Astrocyte (in vitro differentiated cells and primary cell): Measurements from ENCODE around the gene RBPJ. TPM values are rescaled to one million over a fixed set of nuclear protein-coding genes. Genes with fewer than 3 reads are reported as not detected.
A peak's percentile ranks its signal among the peaks of the same experiment; 100 is the strongest.

Source experiments
- DNase-seq: peaks from one replicate; pipeline ENCODE4 v3.0.0-alpha.2; 2010; ENCODE audit warnings: low read depth
- FAIRE-seq: peaks from 2 replicates; lab custom pipeline; 2011; peaks lifted over from hg19 to GRCh38; lab: Jason Lieb, UNC
- H2AFZ ChIP-seq: 2 replicates; pipeline ENCODE4 v1.6.0; 2012; ENCODE audit warnings: low read depth, low read length, inconsistent platforms
- H3K27ac ChIP-seq: 2 replicates; pipeline ENCODE4 v1.5.1; 2011; ENCODE audit warnings: low read depth, low read length, inconsistent platforms
- H3K27me3 ChIP-seq: 2 replicates; pipeline ENCODE4 v1.6.0; 2011; ENCODE audit warnings: low read length, inconsistent platforms; ENCODE audit not compliant: insufficient read depth
- H3K36me3 ChIP-seq: 2 replicates; pipeline ENCODE4 v1.5.1; 2011; ENCODE audit warnings: low read length, inconsistent platforms; ENCODE audit not compliant: insufficient read depth
- H3K4me1 ChIP-seq: 2 replicates; pipeline ENCODE4 v1.5.1; 2011; ENCODE audit warnings: low read length, inconsistent platforms; ENCODE audit not compliant: insufficient read depth
- H3K4me2 ChIP-seq: 2 replicates; pipeline ENCODE4 v1.6.0; 2012; ENCODE audit warnings: low read length, inconsistent platforms
- H3K4me3 ChIP-seq: 2 replicates; pipeline ENCODE4 v1.5.1; 2011; ENCODE audit warnings: low read depth, mild to moderate bottlenecking, low read length, inconsistent platforms; ENCODE audit not compliant: insufficient read depth
- H3K79me2 ChIP-seq: 2 replicates; pipeline ENCODE4 v1.6.0; 2012; ENCODE audit warnings: mild to moderate bottlenecking, low read length, inconsistent platforms; ENCODE audit not compliant: insufficient read depth
- H3K9ac ChIP-seq: 2 replicates; pipeline ENCODE4 v1.6.0; 2012; ENCODE audit warnings: mild to moderate bottlenecking, low read length, inconsistent platforms
- H3K9me3 ChIP-seq: 2 replicates; pipeline ENCODE4 v1.5.1; 2012; ENCODE audit warnings: low read depth, mild to moderate bottlenecking, low read length, inconsistent platforms; ENCODE audit not compliant: insufficient read depth
- H4K20me1 ChIP-seq: 2 replicates; pipeline ENCODE4 v1.6.0; 2012; ENCODE audit warnings: low read length, inconsistent platforms; ENCODE audit not compliant: insufficient read depth
- H3K27ac Mint-ChIP-seq: one replicate; pipeline ENCODE4 v1.8.0; 2021; ENCODE audit warnings: mild to moderate bottlenecking, mixed read lengths; ENCODE audit not compliant: unreplicated experiment
- H3K27me3 Mint-ChIP-seq: one replicate; pipeline ENCODE4 v1.8.0; 2021; ENCODE audit warnings: low read depth, mixed read lengths; ENCODE audit not compliant: unreplicated experiment
- H3K36me3 Mint-ChIP-seq: one replicate; pipeline ENCODE4 v1.8.0; 2021; ENCODE audit warnings: low read depth, mixed read lengths; ENCODE audit not compliant: unreplicated experiment
- H3K4me1 Mint-ChIP-seq: one replicate; pipeline ENCODE4 v1.8.0; 2021; ENCODE audit warnings: low read depth, mixed read lengths; ENCODE audit not compliant: unreplicated experiment
- H3K4me3 Mint-ChIP-seq: one replicate; pipeline ENCODE4 v1.8.0; 2021; ENCODE audit warnings: mild to moderate bottlenecking, moderate library complexity, mixed read lengths; ENCODE audit not compliant: unreplicated experiment
- H3K9me3 Mint-ChIP-seq: one replicate; pipeline ENCODE4 v1.8.0; 2021; ENCODE audit warnings: mild to moderate bottlenecking, mixed read lengths; ENCODE audit not compliant: unreplicated experiment
- EZH2 ChIP-seq: IDR thresholded peaks from 2 replicates; pipeline ENCODE4 v1.6.1; 2012; ENCODE audit warnings: mild to moderate bottlenecking, low read length, inconsistent platforms; ENCODE audit not compliant: insufficient read depth
- total RNA-seq: library from RNA; stranded (reverse); gene quantifications from 2 replicates; pipeline ENCODE4 v1.2.1, GENCODE V29; 2021
- TF ChIP-seq, protein P1 (sequence below): IDR thresholded peaks from 2 replicates; pipeline ENCODE4 v1.5.1; 2011; ENCODE audit warnings: low read depth, mild to moderate bottlenecking, inconsistent platforms, low read length, moderate library complexity; ENCODE audit not compliant: insufficient read depth

The RBPJ gene
- total RNA-seq, 1 donor from 2014 or later = 96.3 TPM

DNA sequence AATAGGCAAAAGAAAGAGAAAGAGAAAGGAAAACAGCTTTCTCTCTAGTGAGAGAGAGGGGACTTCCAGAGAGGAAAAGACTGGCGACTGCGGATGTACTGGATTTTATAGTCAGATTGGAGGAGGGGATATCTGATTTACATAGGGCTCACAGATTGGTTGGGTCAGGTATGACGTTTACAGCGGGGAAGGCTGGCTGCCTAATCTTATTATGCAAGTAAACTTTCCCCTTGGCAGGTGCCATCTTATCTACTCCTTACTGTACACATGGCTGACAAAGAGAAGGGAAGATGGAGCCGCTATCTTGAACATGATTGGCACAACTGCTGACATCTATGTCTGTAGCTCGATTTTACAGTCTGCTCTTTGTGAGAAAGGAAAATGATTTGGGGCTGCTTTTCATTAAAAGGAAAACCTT, 25.4 kb downstream of the RBPJ start:
- Histone ChIP-seq H3K27ac (no peak overlapping the region), H3K4me3 (no peak overlapping the region), H3K79me2 (peaks cover 92% of the 10 kb centered on the region), H3K36me3 (no peaks in the 10 kb centered on the region), H3K4me2 (no peak overlapping the region), H4K20me1 (peaks cover 81% of the 10 kb centered on the region), H3K27me3 (no peaks in the 10 kb centered on the region), H3K9me3 (no peaks in the 10 kb centered on the region), H3K9ac (no peak overlapping the region), H3K4me1 (peaks cover 23% of the 10 kb centered on the region), H2AFZ (no peak overlapping the region)
- Mint-ChIP-seq H3K4me3 (no peak overlapping the region), H3K27me3 (no peaks in the 10 kb centered on the region), H3K27ac (peak overlapping the region; percentile 4), H3K9me3 (no peaks in the 10 kb centered on the region), H3K36me3 (peaks cover 1% of the 10 kb centered on the region), H3K4me1 (peaks cover 36% of the 10 kb centered on the region)
- FAIRE-seq (no peak), DNase-seq (no peak)
- TF ChIP-seq, protein P1, sequence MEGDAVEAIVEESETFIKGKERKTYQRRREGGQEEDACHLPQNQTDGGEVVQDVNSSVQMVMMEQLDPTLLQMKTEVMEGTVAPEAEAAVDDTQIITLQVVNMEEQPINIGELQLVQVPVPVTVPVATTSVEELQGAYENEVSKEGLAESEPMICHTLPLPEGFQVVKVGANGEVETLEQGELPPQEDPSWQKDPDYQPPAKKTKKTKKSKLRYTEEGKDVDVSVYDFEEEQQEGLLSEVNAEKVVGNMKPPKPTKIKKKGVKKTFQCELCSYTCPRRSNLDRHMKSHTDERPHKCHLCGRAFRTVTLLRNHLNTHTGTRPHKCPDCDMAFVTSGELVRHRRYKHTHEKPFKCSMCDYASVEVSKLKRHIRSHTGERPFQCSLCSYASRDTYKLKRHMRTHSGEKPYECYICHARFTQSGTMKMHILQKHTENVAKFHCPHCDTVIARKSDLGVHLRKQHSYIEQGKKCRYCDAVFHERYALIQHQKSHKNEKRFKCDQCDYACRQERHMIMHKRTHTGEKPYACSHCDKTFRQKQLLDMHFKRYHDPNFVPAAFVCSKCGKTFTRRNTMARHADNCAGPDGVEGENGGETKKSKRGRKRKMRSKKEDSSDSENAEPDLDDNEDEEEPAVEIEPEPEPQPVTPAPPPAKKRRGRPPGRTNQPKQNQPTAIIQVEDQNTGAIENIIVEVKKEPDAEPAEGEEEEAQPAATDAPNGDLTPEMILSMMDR = no peak
- no peak for TF ChIP-seq EZH2

DNA sequence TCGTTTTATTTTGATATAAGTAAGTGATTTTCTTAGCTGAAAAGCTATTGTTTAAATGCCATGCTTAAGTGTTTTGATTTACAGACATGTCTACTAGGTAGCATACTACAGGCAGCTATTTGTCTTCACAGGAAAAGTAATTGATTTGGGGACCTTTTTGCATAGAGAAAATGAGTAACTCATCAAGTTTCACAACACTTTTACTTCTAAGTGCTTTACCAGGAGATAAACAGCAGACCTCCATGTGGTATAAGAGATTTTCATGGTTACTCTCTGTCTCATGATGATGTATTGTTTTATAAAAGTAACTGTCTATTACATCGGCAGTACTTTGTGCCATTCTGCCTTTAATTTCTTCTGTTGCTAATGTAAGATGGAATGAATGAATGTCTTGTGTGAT, 28.7 kb downstream of the RBPJ start:
- Histone ChIP-seq H2AFZ (no peak overlapping the region), H3K9me3 (no peaks in the 10 kb centered on the region), H3K27ac (no peak overlapping the region), H3K4me1 (peaks cover 4% of the 10 kb centered on the region), H3K27me3 (no peaks in the 10 kb centered on the region), H3K36me3 (no peaks in the 10 kb centered on the region), H4K20me1 (peaks cover 80% of the 10 kb centered on the region), H3K4me2 (no peak overlapping the region), H3K9ac (no peak overlapping the region), H3K79me2 (peaks cover 97% of the 10 kb centered on the region), H3K4me3 (no peak overlapping the region)
- FAIRE-seq (no peak), DNase-seq (no peak)
- H3K36me3 Mint-ChIP-seq = peaks cover 1% of the 10 kb centered on the region
- H3K4me1 Mint-ChIP-seq = peaks cover 22% of the 10 kb centered on the region
- no peak for TF ChIP-seq EZH2
- TF ChIP-seq, protein P1 = no peak
- peak overlapping the region; percentile 21 for H3K27ac Mint-ChIP-seq
- H3K27me3 Mint-ChIP-seq = no peaks in the 10 kb centered on the region
- H3K9me3 Mint-ChIP-seq = no peaks in the 10 kb centered on the region
- no peak overlapping the region for H3K4me3 Mint-ChIP-seq

DNA sequence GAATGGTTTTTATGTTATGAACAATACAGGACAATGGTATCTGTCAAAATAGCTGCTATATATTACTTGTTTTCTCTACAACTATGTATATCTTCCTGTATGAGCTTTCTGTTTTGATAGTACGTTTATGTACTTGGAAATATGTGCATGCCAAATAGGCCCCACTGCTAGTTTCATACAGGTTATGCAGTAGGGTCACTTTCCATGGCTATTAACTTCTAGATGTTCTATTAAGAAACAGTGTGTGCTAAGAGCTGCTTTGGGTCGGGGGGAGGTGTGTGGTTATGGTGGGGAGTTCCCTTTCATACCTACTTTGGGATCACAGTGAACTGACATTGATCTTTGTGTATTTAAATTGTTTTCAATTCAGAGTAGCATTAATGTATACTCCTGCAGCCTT, 30.9 kb downstream of the RBPJ start:
- Histone ChIP-seq H3K27ac (no peak overlapping the region), H3K9me3 (no peaks in the 10 kb centered on the region), H4K20me1 (peaks cover 85% of the 10 kb centered on the region), H2AFZ (no peak overlapping the region), H3K79me2 (peaks cover 96% of the 10 kb centered on the region), H3K4me2 (no peak overlapping the region), H3K9ac (no peak overlapping the region), H3K27me3 (no peaks in the 10 kb centered on the region), H3K36me3 (no peaks in the 10 kb centered on the region), H3K4me3 (no peak overlapping the region), H3K4me1 (peaks cover 4% of the 10 kb centered on the region)
- Mint-ChIP-seq H3K27me3 (no peaks in the 10 kb centered on the region), H3K9me3 (no peaks in the 10 kb centered on the region), H3K27ac (no peak overlapping the region), H3K4me1 (peaks cover 17% of the 10 kb centered on the region), H3K4me3 (no peak overlapping the region), H3K36me3 (peaks cover 1% of the 10 kb centered on the region)
- TF ChIP-seq EZH2 = no peak
- TF ChIP-seq, protein P1 = no peak
- FAIRE-seq (no peak), DNase-seq (no peak)
